CD4-positive, alpha-beta T cell treated with Interleukin-1 beta for 1 hour (primary cell): ENCODE results near the gene PLCB1.
"Not testable (repeated sequence)": the region's sequence is repeated elsewhere in the genome, so short reads cannot be mapped to it uniquely, and the experiment has no call there.

ENCODE experiments used
- DNase-seq, 2 donors: peaks; one replicate each; pipeline ENCODE4 v3.0.0-alpha.2; 2020 to 2022

The PLCB1 gene

DNA sequence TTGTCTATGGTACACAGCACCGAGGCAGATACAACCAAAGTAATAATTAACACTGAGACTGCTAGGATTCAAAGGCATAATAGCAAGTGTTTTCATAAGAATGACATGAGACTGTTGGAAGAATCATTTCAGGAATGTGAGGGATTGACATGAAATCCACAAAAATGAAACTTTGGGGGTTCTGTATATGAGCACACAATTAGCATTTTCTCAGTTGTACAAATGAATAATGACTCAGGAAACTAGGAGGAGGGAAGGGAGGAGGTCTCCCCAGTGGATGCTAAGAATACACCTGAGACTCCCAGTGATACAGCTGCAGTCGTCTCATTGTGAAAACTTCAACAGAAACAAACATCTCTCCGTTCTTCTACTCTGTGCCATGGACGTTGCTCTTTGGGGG, 508.4 kb downstream of the PLCB1 start:
- DNase-seq: no peak

DNA sequence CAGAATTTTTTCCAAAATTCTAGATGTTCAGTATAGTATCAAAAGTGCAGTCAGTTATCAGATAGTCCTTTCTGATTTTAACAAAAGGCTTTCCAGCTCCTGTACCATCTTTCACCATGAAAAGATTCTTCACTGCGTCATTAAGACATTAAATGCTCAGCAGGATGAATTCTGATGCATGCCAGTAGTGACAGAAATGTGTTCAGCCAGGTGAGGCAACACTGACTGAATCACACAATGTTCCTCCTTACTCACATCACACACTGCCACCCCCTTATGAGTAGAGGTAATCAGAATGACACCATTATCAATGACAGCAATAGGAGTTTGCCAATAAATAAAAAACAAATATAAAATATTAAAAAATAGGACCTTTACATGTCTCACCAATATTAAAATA, 510.2 kb downstream of the PLCB1 start:
- DNase-seq: no peak

DNA sequence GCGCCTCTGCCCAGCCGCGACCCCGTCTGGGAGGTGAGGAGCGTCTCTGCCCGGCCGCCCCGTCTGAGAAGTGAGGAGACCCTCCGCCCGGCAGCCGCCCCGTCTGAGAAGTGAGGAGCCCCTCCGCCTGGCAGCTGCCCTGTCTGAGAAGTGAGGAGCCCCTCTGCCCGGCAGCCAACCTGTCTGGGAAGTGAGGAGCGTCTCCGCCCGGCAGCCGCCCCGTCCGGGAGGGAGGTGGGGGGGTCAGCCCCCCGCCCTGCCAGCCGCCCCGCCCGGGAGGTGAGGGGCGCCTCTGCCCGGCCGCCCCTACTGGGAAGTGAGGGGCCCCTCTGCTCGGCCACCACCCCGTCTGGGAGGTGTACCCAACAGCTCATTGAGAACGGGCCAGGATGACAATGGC, 512.4 kb downstream of the PLCB1 start:
- not testable (repeated sequence) for DNase-seq

DNA sequence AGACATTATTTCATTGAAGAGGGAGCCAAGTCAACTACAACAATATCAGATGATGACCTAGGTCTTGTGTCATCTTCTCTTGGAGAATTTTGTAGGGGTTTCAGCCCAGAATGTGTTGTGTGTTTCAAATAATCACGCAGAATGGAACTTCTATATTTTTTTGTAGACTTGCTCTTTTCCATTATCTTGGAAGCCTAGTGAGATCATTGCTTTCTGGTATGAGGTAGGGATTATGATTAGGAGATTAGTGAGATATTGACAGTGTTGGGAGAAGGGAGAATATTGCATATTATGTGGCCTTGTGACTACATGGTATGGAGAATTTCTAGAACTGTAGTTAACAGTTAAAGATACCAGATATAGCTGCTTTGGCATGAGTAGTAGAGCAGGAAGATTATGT, 513.3 kb downstream of the PLCB1 start:
- no peak for DNase-seq

DNA sequence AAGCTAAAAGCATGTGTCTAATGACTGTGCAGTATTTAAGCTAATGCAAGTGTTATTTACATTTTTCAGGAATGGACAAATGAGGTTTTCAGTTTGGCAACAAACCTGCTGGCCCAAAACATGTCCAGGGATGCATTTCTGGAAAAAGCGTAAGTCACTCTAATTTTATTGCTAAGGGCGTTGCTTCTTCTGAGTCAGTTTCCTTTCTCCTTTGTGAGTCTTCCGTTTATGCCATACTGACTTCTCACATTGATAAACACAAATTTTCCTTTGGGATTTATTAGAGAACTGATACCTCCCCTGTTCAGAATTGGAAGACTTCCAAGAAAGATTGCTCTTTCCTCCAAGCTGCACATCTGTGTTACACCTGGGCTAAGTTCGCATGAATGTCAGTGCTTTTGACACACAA, 514.0 kb downstream of the PLCB1 start:
- no peak for DNase-seq

DNA sequence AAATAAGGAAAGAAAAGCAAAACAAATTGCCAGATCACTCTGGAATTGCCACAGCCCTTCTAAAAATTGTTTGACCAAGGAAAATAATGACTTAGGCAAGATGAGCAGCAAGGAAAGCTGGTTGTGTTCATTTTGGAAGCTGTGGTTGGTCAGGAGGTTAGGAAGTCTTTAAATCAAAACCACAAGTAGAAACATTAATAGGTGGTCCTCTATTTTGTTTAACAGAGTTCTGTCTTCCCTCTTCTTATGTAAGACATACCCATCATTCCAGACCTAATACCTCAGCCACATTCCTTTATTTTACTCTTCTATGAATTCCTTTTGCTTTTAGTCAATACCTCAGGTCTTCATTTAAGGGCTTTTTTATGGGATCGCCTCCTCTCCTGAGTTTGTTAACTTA, 514.6 kb downstream of the PLCB1 start:
- DNase-seq: no peak

DNA sequence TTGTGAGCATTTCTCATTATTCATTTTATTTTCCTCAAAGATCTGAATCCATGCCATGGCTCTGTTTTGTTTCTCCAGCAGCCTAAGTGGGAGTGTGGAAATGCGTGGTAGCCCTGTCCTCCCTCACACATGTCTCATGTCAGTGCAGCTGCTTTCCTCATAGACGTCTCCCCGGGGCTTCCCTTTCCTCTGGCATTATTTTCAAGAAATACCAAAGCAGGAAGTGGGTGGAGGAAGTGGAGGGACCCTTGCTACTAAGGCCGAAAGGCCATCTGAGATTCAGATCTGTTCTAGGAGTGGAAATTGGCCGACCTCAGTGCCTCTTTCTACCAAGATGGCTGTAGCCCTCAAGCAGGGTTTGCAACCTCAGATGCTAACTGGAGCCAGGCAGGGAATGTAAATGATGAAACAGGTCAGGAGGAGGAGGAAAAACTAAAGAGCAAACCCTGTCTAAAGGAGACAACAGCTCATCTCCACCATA, 515.9 kb downstream of the PLCB1 start:
- no peak for DNase-seq

DNA sequence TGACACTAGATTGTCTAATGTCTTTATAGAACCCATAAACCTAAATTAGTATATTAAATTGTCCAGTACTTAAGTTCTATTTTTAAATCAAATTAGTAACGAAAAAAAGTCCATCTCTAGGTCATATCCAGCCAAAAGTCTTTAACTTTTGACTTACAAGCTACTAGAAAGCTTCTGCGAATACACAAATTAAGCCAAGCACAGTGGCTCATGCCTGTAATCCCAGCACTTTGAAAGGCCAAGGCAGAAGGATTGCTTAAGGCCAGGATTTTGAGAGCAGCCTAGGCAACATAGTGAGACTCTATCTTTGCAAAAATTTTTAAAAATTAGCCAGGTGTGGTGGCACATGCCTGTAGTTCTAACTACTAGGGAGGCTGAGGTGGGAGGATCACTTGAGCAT, 516.4 kb downstream of the PLCB1 start:
- no peak for DNase-seq

DNA sequence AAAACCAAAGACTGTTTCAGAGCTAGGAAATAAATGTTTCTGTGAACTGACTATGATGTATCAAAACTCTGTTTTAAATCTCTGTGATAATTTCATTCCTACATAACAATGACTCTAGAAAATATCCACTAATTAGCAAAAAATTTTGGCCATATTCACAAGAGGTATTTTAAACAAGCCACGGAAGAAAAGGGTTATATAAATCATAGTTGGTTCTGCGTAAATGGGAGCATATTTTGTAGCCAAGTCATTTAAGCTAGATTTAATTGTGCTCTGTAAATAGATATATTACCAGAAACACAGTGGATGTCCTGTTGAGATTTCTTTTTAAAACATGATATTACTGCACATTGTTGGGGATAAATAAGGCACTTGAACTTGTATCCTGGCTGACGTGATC, 520.3 kb downstream of the PLCB1 start:
- DNase-seq: no peak

DNA sequence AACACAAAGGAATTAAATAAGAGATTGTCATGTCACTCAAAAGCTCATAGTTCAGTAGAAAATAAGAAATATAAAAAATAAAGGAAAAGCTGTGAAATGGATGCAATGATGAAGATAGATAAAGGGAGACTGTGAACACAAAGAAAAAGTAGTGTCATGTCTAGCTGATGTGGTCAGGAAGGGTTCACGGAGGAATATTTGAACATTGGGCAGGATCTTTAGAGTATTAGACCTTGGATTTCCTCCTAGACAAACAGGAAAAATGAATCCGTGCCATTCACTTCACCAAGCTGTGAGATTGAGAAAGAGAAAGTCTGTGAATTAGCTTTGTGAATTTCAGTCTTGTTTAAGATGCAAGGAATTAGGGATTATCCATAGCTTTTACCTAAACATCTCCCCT, 522.4 kb downstream of the PLCB1 start:
- no peak for DNase-seq

DNA sequence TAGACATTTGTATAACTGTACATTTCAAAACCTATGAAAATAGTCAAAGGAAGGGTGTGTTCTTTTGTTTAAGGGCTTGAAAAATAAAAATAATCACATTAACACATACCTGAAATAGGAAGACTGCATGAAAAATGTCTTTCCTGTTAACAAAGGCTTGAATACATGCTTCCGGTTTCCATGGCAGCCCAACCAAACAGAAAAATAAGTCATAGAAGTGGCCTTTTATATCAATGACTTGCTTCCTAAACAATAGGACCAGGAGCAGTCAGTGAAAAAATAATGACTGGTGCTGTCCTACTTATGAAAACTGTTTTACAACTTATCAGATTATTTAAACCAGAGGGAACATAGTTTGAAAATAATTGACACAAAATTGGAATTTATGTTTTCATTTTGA, 524.3 kb downstream of the PLCB1 start:
- DNase-seq: no peak

DNA sequence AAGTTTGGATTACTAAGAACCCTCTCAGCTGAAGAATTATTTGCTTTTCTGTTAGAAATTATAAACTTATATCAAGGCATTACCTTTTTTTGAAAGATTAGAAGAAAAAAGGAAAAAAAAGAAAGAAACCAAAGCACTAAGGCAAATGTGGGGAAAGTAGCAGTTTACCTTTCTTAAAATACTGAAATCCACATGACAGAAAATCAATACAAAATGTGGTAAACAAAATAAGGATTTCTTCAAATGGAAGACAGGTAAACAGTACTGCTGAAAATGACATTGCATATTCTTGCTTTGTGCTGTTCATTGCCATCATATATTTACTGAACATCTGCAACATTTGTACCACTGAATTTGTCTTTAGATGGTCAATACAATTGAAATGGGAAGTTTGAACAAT, 525.6 kb downstream of the PLCB1 start:
- no peak for DNase-seq

DNA sequence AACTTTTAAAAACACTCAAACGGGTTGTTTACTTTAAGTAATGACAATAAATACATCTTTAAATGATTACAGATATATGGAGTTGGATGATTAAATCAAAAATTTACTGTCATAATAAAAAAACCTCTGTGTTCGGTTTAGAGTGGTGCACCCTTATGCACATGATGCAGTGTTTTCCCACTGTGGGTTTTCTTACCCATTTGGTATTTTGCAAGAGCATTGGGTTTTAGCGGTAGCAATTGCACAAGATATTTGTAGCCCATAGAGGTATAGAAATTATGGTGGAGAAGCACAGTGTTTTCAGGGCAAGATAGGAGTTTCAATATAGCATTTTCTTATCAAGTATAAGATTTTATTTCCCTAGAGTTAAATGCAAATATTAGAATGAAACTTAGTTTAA, 526.0 kb downstream of the PLCB1 start:
- no peak for DNase-seq

DNA sequence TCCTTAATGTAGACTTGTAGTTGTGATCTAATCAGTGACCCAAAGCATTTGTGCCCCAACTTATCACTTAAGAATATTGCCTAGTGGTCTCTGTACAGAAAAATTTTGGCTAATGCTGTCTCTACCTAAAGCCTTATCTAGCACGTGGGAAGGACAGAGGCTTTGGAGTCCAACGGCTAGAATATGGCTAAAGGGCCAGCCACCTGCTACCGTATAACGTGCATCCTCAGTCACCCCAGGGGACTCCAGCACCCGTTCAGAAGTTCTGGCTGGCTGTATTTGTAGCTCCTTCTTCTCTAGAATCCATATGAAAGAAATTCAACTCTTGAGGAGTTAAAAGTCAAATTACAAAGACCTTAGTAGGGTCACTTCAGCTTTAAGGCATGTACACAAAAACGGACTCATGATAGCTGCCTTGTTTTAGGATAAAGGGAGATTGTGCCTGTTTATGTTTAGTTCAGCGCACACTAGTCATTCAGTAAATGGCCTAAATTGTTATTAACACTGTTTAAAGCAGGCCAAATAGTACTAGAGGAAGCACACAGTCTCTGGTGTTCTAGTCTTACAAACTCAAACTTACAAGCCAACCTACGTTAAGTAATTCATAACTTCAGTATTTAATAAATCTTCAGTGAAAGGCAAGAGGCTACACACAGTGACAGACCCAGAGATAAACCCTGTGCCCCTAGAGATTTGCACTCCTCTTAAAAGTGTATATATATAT, 529.3 kb downstream of the PLCB1 start:
- DNase-seq: no peak

DNA sequence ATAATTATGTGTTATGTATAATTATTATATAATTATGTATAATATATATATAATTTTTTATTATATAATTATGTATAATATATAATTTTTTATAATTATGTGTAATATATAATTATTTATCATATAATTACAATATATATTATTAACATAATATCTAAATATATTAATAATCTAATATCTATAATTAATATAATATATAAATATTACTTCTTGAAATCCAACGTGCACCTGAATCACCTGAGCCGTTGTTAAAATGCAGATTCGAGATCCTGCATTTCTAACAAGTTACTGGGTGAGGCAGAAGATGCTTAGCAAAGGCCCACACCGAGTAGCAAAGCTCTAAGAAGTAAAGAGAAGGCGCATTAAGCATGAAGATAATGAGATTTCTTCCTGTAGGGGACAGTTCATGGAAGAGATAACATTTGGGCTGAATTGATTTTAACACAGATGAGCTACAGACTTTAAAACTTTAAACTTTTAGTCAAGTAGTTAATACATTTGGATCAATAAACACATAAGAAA, 530.4 kb downstream of the PLCB1 start:
- no peak for DNase-seq

DNA sequence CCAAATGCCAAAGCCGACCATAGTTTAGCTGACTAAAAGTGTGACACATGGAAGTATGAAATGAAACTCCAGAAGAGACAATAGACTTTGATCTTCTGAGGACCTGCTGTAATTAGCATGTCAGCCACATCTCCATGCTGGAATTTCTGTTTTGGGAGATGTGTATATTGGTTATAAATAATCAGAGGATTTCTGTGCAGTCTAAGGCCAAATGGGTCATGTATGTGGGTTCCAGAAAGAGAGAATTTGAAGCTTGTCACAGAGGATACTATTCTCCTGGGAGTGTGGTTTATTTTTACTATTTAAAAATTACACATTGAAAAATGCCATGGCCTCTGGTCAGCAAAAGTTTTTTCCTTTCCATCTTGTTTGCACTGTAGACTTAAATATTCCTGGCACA, 531.4 kb downstream of the PLCB1 start:
- no peak for DNase-seq

DNA sequence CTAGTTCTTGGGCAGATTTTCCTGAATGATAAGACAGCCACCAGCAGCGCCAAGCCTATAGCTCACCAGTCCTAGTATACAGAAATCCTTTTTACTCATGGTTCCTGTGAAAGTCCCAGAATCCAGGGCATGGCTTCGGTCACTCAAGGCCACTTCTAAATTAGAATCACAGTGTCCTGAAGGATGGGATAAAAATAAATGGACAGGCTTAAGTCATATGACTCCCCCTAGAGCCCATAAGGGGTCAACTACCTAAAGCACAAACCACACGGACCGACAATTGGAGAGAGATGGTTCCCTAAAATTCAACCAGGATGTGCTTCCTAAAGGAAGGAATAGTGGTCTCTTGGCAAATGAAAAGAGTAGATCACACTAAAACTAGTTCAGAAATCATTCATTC, 532.7 kb downstream of the PLCB1 start:
- no peak for DNase-seq

DNA sequence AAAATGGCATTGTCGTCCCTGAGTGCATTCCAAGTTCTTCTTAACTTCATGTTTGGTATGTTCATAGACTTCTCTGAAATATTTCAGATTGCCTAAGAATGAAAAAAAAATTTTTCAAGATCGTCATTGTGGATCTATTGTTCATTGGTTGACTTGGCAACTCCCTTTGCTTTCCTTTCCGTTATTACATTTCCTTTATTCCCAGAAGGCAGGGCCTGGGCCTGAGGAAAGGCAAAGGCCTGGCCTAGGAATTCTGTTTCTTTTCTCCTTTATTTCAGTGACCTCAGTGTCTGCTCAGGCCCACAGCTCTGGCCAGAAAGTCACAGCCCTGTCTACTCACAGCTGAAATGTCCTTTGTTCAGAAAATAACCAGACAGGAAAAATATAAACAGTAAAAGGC, 535.2 kb downstream of the PLCB1 start:
- DNase-seq: no peak

DNA sequence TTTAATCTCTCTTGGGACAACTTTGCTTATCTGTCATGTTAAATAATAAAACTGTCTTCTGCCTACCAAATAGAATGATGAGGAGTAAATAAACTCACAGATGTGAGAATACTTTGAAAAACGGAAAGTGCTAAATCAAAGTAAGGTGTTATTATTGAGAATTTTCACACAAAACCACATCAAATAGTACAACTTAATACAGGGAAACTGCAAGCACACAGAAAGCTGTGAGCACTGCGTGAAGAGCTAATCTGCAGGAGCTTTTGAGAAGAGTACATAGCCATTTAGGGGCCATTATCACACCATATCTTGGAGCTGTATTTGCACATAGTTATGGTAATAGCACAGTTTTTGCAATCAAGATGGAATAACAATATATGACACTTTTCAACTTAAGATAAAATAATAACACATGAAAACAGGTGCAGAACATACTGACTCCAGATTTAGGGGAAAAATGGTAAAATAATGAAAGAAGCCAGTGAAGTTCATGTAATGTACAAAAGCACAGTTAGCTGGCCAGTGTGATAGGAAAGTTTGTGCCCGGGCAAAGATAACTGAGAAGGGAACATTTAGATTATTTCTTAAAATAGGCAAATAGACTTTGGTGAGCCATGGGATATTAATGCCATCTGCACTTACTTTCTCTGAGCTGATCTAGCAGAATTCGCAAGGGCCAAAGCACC, 538.3 kb downstream of the PLCB1 start:
- DNase-seq: no peak

DNA sequence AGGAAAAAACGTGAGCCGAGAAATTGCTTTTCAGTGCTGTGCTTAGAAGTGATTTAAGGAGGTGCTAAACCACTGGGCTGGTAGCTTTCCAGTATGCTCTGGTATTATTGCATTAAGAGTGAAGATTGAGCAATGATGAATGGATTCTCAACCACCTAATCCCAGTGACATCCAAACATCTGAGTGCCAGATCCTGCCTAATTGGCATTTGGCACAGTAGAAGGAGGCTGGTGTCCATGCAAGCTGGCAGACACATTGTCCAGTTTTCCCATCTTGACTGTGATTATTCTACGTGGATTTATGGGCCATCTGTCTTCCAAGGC, 538.8 kb downstream of the PLCB1 start:
- DNase-seq: no peak

DNA sequence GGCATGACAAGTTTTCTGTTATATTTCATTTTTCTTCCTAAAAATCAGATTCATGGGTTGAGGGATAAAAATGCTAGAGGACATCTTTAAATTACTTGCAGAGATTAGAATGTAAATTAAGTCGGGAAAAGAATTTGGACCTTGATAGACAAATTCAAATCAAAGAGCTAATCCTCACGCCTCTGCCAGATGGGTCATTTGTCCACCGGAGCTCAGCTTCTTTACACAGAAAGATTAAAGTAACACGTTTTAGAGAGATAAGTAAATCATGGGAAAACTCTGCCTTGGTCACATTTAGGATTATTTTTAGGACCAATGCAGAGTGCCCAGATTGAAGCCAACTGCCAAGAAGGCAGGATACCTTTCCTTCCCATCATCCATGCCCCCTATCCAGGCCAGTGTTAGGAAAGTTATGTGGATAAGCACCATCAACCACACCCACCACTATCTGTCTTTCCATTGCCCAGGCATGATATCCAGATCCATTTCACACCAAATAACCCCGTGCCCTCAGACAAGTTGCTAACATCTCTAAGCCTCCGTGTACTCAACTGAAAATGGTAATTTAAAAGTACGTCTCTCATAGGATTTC, 539.4 kb downstream of the PLCB1 start:
- no peak for DNase-seq

DNA sequence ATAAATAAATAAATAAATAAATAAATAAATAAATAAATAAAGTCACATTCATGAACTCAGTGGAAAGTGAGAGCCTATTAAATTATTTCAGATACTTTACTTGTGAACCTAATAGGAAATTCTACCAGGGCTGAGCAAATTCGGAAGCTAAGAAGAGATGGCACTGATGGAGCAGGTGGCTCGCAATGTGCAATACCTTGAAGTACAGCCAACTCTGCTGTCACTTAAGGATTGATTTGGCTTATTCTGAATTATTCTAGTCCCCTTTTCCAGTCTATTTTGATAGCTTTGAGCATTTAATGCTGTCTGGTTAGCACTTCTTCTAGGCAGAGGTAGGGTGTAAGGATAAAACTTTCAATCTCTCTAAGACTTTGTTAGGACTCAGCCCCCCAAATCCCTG, 541.0 kb downstream of the PLCB1 start:
- DNase-seq: no peak

DNA sequence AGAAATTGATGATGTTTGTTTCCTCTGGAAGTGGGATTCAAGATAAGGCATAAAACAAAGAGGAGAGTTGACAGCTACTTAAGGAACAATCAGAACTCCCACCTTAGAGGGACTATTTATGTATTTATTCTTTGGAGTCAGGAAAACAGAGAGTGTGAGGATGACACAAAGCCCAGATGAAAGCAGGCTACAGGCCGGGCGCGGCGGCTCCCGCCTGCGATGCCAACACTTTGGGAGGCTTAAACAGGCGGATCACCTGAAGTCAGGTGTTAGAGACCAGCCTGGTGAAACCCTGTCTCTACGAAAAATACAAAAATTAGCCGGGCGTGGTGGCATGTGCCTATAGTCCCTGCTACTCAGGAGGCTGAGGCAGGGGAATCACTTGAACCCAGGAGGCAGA, 543.8 kb downstream of the PLCB1 start:
- no peak for DNase-seq

DNA sequence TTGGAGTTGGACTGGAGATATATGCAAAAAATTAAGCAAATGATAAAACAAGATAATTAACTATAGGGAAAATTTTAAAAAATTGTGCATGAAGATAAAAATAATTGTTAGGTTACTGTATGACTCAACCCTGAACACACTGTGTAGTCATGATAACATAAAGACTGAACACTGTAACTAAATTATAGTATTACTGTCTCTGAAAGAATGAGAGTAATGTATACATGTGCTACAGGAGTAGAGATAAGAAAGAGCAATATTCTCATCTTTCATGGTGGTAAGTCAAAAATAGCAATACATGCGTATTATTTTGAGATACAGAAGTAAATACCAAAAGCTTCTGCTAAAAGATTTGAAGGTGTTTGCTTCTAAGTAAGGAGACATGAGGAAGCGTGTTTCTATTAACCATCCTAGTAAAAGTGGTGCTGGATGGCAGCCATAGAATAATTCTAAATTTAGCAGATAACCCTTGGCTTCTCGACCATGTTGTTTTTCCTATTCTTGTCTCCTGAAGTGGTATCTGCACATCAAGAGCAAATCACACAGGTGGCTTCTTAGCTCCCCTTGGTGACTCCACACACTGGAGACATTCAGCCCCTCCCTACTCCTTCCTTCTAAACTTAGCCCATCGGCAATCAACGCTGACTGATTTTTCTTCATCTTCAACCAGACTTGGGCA, 546.2 kb downstream of the PLCB1 start:
- no peak for DNase-seq
